GM19324 (cell line): ENCODE measurements around the gene SGIP1.

Source experiments
- ATAC-seq: cut with Tn5 transposase; IDR thresholded peaks from one replicate; pipeline ENCODE4 v1.9.1; 2021; ENCODE audit warnings: mild to moderate bottlenecking, moderate library complexity; ENCODE audit not compliant: unreplicated experiment, low FRiP score

Gene SGIP1

GRCh38 chr1:66533804-66534740 is at the start of gene SGIP1:
Gene SGIP1 (plus strand): TSS chr1:66534153. CDS start chr1:66534359, 206 bp downstream.
- ATAC-seq = no peak

GRCh38 chr1:66489151-66489550 is 44.8 kb upstream of the SGIP1 start:
- ATAC-seq = no peak

- no peak for ATAC-seq
Observed at GRCh38 chr1:66489972-66490601, 43.9 kb upstream of the SGIP1 start.

GRCh38 chr1:66490816-66491215 is 43.1 kb upstream of the SGIP1 start:
- ATAC-seq = peak; percentile 54

- no peak for ATAC-seq
Observed at GRCh38 chr1:66492424-66492823, 41.5 kb upstream of the SGIP1 start.

- no peak for ATAC-seq
Observed at GRCh38 chr1:66493731-66494130, 40.2 kb upstream of the SGIP1 start.

GRCh38 chr1:66494482-66494881 is 39.5 kb upstream of the SGIP1 start:
- no peak for ATAC-seq

GRCh38 chr1:66495495-66495894 is 38.5 kb upstream of the SGIP1 start:
- no peak for ATAC-seq

- ATAC-seq = no peak
Observed at GRCh38 chr1:66497910-66498309, 36.0 kb upstream of the SGIP1 start.

GRCh38 chr1:66500301-66500700 is 33.7 kb upstream of the SGIP1 start:
- ATAC-seq = no peak

GRCh38 chr1:66502086-66502485 is 31.9 kb upstream of the SGIP1 start:
- ATAC-seq = no peak

GRCh38 chr1:66503841-66504470 is 30.0 kb upstream of the SGIP1 start:
- ATAC-seq = peak; percentile 59

GRCh38 chr1:66505671-66506392 is 28.1 kb upstream of the SGIP1 start:
- no peak for ATAC-seq

GRCh38 chr1:66506393-66506687 is 27.6 kb upstream of the SGIP1 start:
- no peak for ATAC-seq

- ATAC-seq = no peak
Observed at GRCh38 chr1:66506991-66507390, 27.0 kb upstream of the SGIP1 start.

GRCh38 chr1:66510407-66510806 is 23.5 kb upstream of the SGIP1 start:
- no peak for ATAC-seq

GRCh38 chr1:66511118-66511517 is 22.8 kb upstream of the SGIP1 start:
- ATAC-seq = no peak

- ATAC-seq = no peak
Observed at GRCh38 chr1:66517959-66518358, 16.0 kb upstream of the SGIP1 start.

GRCh38 chr1:66518654-66519053 is 15.3 kb upstream of the SGIP1 start:
- ATAC-seq = no peak

- no peak for ATAC-seq
Observed at GRCh38 chr1:66519992-66520391, 14.0 kb upstream of the SGIP1 start.

- ATAC-seq = no peak
Observed at GRCh38 chr1:66520655-66521054, 13.3 kb upstream of the SGIP1 start.
